Measurements from ENCODE around the gene ARHGAP8.
"Not testable (repeated sequence)": the region's sequence is repeated elsewhere in the genome, so short reads cannot be mapped to it uniquely, and the experiment has no call there.

ARHGAP8 gene

DNA sequence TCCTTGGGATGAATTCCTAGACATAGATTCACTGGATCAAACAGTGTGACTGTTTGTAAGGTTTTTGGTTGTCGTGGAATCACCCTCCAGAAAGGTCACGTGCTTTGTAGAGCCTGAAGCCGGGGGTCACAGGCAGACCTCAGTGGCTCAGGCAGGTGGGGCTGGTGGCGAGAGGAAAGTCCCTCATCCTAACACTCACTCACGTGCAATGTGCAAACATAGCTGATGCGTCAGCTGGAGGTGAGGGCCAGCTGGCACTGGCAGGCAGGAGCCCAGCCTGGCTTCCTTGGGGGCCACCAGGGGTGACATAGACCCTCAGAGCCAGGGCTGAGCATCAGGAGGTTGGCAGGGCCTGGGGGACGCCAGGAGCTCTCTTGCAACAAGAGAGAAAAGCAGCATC, 90.0 kb downstream of the ARHGAP8 start:
- H3K36me3 ChIP-seq (ENCODE audit: control insufficient read depth, insufficient read depth, low read length), result no peaks in the 10 kb centered on the region; the same call in 1 of the 2 replicates
- no peak overlapping the region for H3K27ac ChIP-seq (ENCODE audit: low read length)
- no CpG with 5 or more reads among the region's 7 CpGs for WGBS (ENCODE audit: insufficient coverage, insufficient read length)

DNA sequence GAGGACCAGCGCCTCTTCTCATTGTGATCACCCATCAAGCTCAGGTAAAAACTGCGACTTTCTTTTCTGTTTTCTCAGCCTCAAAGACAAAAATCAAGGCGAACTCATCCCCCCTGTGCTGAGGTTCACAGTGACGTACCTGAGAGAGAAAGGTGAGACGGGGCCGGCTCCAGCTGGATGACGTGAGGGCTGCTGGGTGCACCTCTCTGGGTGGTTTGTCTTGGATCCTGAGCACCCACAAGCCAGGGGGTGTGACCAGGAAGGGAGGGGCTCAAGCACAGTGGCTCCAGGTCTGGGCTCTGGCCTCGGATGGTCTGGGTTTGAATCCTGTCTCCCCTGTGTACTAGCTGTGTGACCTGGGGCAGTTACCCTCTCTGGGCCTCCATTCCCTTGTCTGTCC, 92.8 kb downstream of the ARHGAP8 start:
- H3K27me3 ChIP-seq (ENCODE audit: control insufficient read depth, insufficient read depth, low read length), result no peaks in the 10 kb centered on the region
- WGBS (ENCODE audit: insufficient coverage, insufficient read length), result no CpG with 5 or more reads among the region's 8 CpGs
- peaks cover 1% of the 10 kb centered on the region; the same call in 1 of the 2 replicates for H3K4me1 ChIP-seq (ENCODE audit: control insufficient read depth, insufficient read depth, low read length)
- no peak overlapping the region for H3K27ac ChIP-seq (ENCODE audit: low read length)
- DNase-seq (ENCODE audit: low read depth, low spot score), result no peak
- no peak overlapping the region for H3K4me3 ChIP-seq (ENCODE audit: low read length)
- H3K9me3 ChIP-seq (ENCODE audit: control insufficient read depth, insufficient read depth, low read length), result no peaks in the 10 kb centered on the region
- H3K36me3 ChIP-seq (ENCODE audit: control insufficient read depth, insufficient read depth, low read length), result peaks cover 9% of the 10 kb centered on the region

More for the DNA sequence above, 90.0 kb downstream of the ARHGAP8 start:
- no peaks in the 10 kb centered on the region for H3K9me3 ChIP-seq (ENCODE audit: control insufficient read depth, insufficient read depth, low read length)
- no peak for DNase-seq (ENCODE audit: low read depth, low spot score)
- H3K4me3 ChIP-seq (ENCODE audit: low read length), result no peak overlapping the region
- H3K4me1 ChIP-seq (ENCODE audit: control insufficient read depth, insufficient read depth, low read length), result 0 out of 2 replicates have a peak, but pooled peaks cover 1% of the 10 kb centered on the region
- H3K27me3 ChIP-seq (ENCODE audit: control insufficient read depth, insufficient read depth, low read length), result no peaks in the 10 kb centered on the region

DNA sequence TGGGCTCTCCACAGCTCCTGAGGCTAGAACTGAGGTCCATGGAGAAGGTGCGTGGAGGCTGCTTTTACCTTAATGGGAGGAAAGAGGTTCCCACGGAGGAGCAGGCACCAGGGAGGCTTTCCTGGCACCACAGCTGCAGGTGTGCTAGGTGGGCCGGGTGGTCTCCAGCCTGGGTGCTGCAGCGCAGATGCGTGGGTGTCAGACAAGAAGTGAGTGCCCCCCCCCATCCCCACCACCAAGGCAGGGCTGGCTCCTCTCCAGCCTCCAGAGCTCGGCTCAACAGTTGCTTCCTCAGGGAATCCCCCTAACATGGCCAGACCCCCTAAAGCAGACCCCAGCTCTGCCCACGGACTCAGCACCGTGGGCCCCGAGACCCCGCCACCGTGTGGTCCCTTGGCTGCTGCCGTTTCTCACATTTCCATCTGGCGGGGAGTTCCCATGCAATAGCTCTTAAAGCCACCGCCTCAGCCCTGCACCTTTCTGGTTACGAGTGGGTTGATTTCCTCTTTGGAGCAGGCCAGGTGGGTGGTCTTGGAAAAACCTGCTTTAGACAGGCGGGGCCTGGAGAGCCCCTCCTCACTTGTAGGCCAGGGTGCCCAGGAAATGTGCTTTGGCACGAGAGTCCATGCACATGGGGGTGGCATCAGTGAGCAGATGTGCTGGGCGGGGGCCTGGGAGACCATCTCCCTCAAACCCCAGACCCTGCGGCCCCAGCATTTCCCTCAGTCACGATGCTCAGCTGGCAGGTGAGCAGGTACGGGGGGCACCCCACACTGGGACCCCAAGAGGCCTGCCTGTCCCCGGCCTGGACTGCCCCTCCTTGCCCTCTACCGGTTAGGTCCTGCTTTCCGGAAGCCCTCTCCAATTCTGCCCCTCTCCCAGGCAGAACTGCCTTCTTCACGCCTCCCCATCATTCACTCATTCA, 93.7 kb downstream of the ARHGAP8 start:
- no CpG with 5 or more reads among the region's 25 CpGs for WGBS (ENCODE audit: insufficient coverage, insufficient read length)
- Histone ChIP-seq H3K36me3 (ENCODE audit: control insufficient read depth, insufficient read depth, low read length) (peaks cover 9% of the 10 kb centered on the region), H3K4me1 (ENCODE audit: control insufficient read depth, insufficient read depth, low read length) (peaks cover 1% of the 10 kb centered on the region; the same call in 1 of the 2 replicates)

DNA sequence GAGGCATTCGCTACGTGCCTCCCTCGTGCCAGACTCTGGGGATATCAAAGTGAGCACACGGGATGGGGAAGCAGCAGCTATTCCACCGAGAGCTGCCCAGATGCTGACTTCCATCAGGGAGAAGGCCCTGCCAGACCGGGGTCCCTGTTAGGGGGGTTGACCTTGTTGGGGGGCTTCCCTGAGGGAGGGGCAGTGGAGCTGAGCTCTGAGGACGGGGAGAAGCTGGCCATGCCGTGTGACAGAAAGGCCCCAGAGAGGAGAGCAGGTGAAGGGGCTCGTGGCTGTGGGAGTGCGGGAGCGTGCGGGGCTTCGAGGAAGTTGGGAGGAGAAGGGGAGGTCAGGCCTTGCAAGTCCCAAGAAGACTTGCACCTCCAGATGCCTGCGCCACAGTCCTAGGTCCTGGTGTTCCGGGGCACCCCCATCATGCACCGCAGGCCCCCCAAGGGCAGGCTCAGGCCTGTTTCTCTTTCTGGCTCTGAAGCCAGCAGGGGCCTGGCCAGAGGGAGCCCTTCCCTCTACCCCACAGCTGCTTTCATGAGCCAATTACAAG, 94.4 kb downstream of the ARHGAP8 start:
- Histone ChIP-seq H3K36me3 (ENCODE audit: control insufficient read depth, insufficient read depth, low read length) (peaks cover 9% of the 10 kb centered on the region), H3K4me1 (ENCODE audit: control insufficient read depth, insufficient read depth, low read length) (peaks cover 1% of the 10 kb centered on the region; the same call in 1 of the 2 replicates), H3K4me3 (ENCODE audit: low read length) (no peak overlapping the region), H3K27me3 (ENCODE audit: control insufficient read depth, insufficient read depth, low read length) (no peaks in the 10 kb centered on the region), H3K27ac (ENCODE audit: low read length) (no peak overlapping the region), H3K9me3 (ENCODE audit: control insufficient read depth, insufficient read depth, low read length) (no peaks in the 10 kb centered on the region)
- no peak for DNase-seq (ENCODE audit: low read depth, low spot score)
- WGBS (ENCODE audit: insufficient coverage, insufficient read length), result no CpG with 5 or more reads among the region's 16 CpGs

More for the DNA sequence above, 93.7 kb downstream of the ARHGAP8 start:
- no peaks in the 10 kb centered on the region for H3K27me3 ChIP-seq (ENCODE audit: control insufficient read depth, insufficient read depth, low read length)
- no peaks in the 10 kb centered on the region for H3K9me3 ChIP-seq (ENCODE audit: control insufficient read depth, insufficient read depth, low read length)
- no peak overlapping the region for H3K27ac ChIP-seq (ENCODE audit: low read length)
- H3K4me3 ChIP-seq (ENCODE audit: low read length), result no peak overlapping the region
- DNase-seq (ENCODE audit: low read depth, low spot score), result no peak

DNA sequence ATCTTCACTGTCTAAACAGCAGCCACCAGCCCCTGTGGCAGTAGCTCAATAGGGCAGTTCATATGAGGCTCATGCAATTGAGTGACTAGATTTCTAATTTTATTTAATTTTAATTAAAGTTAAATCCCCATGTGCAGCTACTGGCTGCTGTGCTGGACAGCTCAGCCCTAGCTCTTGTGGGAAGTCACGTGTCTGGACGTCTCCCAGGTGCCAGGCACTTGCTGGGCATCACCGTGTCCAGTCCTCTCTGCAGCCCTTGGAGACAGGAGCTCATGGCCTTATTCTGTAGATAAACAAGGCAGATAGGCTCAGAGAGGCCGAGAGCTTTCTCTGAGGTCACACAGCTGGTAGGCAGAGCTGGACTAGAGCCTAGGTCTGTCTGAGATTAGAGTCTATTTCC, 95.0 kb downstream of the ARHGAP8 start:
- no peak overlapping the region for H3K27ac ChIP-seq (ENCODE audit: low read length)
- H3K36me3 ChIP-seq (ENCODE audit: control insufficient read depth, insufficient read depth, low read length), result peaks cover 9% of the 10 kb centered on the region
- H3K27me3 ChIP-seq (ENCODE audit: control insufficient read depth, insufficient read depth, low read length), result no peaks in the 10 kb centered on the region
- no CpG with 5 or more reads among the region's 4 CpGs for WGBS (ENCODE audit: insufficient coverage, insufficient read length)
- no peaks in the 10 kb centered on the region for H3K9me3 ChIP-seq (ENCODE audit: control insufficient read depth, insufficient read depth, low read length)
- H3K4me1 ChIP-seq (ENCODE audit: control insufficient read depth, insufficient read depth, low read length), result peaks cover 1% of the 10 kb centered on the region; the same call in 1 of the 2 replicates
- no peak for DNase-seq (ENCODE audit: low read depth, low spot score)
- H3K4me3 ChIP-seq (ENCODE audit: low read length), result no peak overlapping the region

DNA sequence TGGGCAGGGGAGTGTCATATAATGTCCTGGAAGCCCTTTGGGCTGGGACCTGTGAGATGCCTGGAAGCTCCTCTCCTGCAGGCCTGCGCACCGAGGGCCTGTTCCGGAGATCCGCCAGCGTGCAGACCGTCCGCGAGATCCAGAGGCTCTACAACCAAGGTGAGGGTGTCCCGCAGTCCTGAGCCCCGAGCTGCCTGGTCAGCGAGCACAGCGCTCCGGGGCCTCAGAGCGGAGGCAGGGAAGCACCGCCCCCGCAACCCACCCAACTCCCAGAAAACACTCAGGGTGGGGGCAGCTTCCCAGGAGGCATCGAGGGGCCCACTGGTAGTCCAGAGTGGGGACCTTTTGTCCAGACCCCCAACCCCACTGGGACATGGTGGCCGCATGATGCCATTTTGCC, 95.5 kb downstream of the ARHGAP8 start:
- H3K4me1 ChIP-seq (ENCODE audit: control insufficient read depth, insufficient read depth, low read length), result no peaks in the 10 kb centered on the region; the same call in 1 of the 2 replicates
- H3K36me3 ChIP-seq (ENCODE audit: control insufficient read depth, insufficient read depth, low read length), result peaks cover 9% of the 10 kb centered on the region
- no CpG with 5 or more reads among the region's 18 CpGs for WGBS (ENCODE audit: insufficient coverage, insufficient read length)
- DNase-seq (ENCODE audit: low read depth, low spot score), result no peak
- no peaks in the 10 kb centered on the region for H3K9me3 ChIP-seq (ENCODE audit: control insufficient read depth, insufficient read depth, low read length)
- no peak overlapping the region for H3K4me3 ChIP-seq (ENCODE audit: low read length)
- no peaks in the 10 kb centered on the region for H3K27me3 ChIP-seq (ENCODE audit: control insufficient read depth, insufficient read depth, low read length)
- no peak overlapping the region for H3K27ac ChIP-seq (ENCODE audit: low read length)

DNA sequence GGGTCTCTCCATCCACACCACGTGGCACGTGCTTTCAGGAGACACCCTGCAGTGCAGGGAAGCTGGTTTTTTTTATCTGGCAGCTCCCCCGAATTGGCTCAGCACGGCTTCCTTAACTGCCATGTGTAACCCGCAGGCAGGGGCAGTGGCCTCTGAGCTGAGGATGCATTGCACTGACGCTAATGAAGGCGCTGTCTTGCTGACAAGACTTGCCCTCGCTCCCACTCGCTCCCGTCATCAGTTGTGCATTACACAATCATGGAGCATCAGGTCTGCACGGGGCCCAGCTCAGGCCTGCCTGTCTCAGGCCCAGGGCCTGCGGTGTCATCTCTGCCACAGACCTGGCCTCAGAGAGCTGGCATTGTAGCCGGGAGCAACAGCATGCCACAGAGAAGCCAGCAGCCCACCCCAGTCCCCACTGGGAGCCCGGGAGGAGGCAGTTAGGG, 95.9 kb downstream of the ARHGAP8 start:
- Histone ChIP-seq H3K27me3 (ENCODE audit: control insufficient read depth, insufficient read depth, low read length) (no peaks in the 10 kb centered on the region), H3K4me3 (ENCODE audit: low read length) (no peak overlapping the region), H3K36me3 (ENCODE audit: control insufficient read depth, insufficient read depth, low read length) (peaks cover 9% of the 10 kb centered on the region), H3K4me1 (ENCODE audit: control insufficient read depth, insufficient read depth, low read length) (no peaks in the 10 kb centered on the region; the same call in 1 of the 2 replicates), H3K27ac (ENCODE audit: low read length) (no peak overlapping the region), H3K9me3 (ENCODE audit: control insufficient read depth, insufficient read depth, low read length) (no peaks in the 10 kb centered on the region)
- WGBS (ENCODE audit: insufficient coverage, insufficient read length), result no CpG with 5 or more reads among the region's 14 CpGs
- DNase-seq (ENCODE audit: low read depth, low spot score), result no peak

DNA sequence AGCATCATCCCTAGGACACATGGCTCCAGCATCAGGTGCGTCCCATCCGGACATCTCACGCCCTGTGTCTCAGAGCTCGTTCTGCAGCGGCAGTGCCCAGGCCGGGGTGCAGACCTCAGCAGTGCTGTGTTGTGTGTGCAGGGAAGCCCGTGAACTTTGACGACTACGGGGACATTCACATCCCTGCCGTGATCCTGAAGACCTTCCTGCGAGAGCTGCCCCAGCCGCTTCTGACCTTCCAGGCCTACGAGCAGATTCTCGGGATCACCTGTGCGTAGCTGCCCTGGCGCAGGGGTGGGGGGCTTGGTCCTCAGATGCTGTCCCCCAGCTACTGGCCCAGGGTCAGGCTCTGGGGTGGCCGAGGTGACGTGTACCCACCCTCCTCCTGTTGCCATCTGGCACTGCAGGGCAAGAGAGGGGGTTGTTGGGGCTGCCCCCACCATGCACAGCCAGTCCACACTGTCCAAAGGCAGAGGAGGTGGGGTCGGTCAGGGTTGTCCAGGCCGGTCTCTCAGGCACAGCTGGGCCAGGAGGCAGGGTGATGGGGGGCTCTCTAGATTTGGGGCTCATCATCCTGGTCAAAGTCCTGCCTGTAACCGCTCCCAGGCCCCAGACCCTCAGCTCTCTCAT, 96.5 kb downstream of the ARHGAP8 start:
- Histone ChIP-seq H3K27ac (ENCODE audit: low read length) (no peak overlapping the region), H3K9me3 (ENCODE audit: control insufficient read depth, insufficient read depth, low read length) (no peaks in the 10 kb centered on the region), H3K4me1 (ENCODE audit: control insufficient read depth, insufficient read depth, low read length) (no peaks in the 10 kb centered on the region; the same call in 1 of the 2 replicates), H3K27me3 (ENCODE audit: control insufficient read depth, insufficient read depth, low read length) (no peaks in the 10 kb centered on the region), H3K36me3 (ENCODE audit: control insufficient read depth, insufficient read depth, low read length) (peaks cover 9% of the 10 kb centered on the region), H3K4me3 (ENCODE audit: low read length) (no peak overlapping the region)
- WGBS (ENCODE audit: insufficient coverage, insufficient read length), result no CpG with 5 or more reads among the region's 21 CpGs
- DNase-seq (ENCODE audit: low read depth, low spot score), result no peak

DNA sequence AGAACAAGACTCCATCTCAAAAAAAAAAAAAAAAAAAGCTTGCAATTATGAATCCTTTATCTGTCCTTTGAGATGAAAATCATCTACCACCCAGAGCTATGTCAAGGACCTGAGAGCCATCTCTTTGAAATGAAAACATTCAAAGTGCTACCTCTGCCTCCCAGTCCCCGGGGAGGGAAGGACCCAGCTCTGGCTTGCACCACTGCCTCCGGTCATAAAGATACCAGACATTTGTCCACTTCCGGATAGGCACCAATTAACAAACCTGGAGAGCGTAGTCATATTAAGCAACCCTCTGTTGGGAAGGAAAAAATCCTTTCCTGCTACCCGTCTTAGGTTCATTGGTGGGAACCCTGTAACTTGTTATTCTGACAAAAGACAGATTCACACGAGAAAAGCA, 98.6 kb downstream of the ARHGAP8 start:
- WGBS (ENCODE audit: insufficient coverage, insufficient read length), result no CpG with 5 or more reads among the region's 6 CpGs

DNA sequence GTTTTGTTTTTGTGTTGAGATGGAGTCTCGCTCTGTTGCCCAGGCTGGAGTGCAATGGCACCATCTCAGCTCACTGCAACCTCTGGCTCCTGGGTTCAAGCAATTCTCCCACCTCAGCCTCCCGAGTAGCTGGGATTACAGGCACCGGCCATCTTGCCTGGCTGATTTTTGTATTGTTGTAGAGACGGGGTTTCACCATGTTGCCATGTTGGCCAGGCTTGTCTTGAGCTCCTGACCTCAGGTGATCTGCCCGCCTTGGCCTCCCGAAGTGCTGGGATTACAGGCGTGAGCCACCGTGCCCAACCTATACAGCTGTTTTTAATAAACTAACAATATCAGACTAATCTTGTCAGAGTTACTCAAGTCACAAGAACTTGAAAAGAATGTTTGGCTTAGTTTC, 102.3 kb downstream of the ARHGAP8 start:
- not testable (repeated sequence) for H3K27ac ChIP-seq (ENCODE audit: low read length); DNase-seq (ENCODE audit: low read depth, low spot score); H3K27me3 ChIP-seq (ENCODE audit: control insufficient read depth, insufficient read depth, low read length); H3K9me3 ChIP-seq (ENCODE audit: control insufficient read depth, insufficient read depth, low read length); H3K4me1 ChIP-seq (ENCODE audit: control insufficient read depth, insufficient read depth, low read length); H3K4me3 ChIP-seq (ENCODE audit: low read length); H3K36me3 ChIP-seq (ENCODE audit: control insufficient read depth, insufficient read depth, low read length)
- no CpG with 5 or more reads among the region's 8 CpGs for WGBS (ENCODE audit: insufficient coverage, insufficient read length)

More for the DNA sequence above, 98.6 kb downstream of the ARHGAP8 start:
- Histone ChIP-seq H3K36me3 (ENCODE audit: control insufficient read depth, insufficient read depth, low read length) (peaks cover 9% of the 10 kb centered on the region), H3K9me3 (ENCODE audit: control insufficient read depth, insufficient read depth, low read length) (no peaks in the 10 kb centered on the region), H3K27me3 (ENCODE audit: control insufficient read depth, insufficient read depth, low read length) (no peaks in the 10 kb centered on the region), H3K4me3 (ENCODE audit: low read length) (no peak overlapping the region), H3K27ac (ENCODE audit: low read length) (no peak overlapping the region), H3K4me1 (ENCODE audit: control insufficient read depth, insufficient read depth, low read length) (no peaks in the 10 kb centered on the region; the same call in 1 of the 2 replicates)
- DNase-seq (ENCODE audit: low read depth, low spot score), result no peak

Data from iPS DF 6.9 (cell line).